GM12874 (cell line): ENCODE data around the gene B4GAT1.

Experiments used
- TF ChIP-seq, protein P1 (sequence below): IDR thresholded peaks from 2 replicates; pipeline ENCODE4 v1.5.1; 2011; ENCODE audit warnings: low read depth, mild to moderate bottlenecking, control low read depth, low read length, moderate library complexity; ENCODE audit not compliant: insufficient read depth

B4GAT1 gene

DNA sequence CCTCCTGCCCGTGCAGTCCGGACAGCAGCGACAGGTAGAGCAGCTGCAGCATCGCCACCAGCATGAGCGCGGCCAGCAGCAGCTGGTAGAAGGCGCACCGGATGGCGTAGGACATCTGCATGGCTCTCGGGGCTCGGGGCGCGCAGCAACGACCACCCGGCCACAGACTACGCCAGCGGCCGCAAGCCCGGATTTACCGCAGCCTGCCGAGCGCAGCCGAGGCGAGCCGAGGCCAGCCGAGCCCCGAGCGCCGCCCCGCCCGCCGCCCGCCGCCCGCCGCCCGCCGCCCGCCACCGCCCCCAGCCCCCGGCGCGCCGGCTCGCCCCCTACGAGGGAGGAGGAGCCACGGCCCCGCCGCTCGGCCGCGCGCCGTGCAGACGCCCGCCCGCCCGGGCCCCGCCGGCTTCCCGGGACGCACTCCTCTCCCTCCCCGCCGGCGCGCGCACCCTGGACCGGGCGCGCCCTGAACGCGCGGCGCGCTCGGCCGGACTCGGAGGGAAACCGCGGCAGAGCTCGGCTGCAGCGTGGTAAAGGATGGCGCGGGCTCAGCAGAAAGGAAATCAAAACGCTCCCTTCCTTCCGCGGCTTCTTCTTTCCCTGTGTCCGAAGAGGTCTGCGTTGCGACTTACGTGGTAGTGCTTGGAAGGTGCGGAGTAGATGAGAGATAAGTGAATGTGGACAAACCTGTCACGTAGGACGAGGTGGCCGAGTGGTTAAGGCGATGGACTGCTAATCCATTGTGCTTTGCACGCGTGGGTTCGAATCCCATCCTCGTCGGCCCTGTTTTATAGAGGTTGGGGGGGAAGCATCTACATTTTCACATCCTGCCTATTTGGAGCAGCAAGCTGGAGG is at the start of gene B4GAT1:
Gene B4GAT1 (minus strand): TSS at position 205 of the 852 bp plus-strand sequence. CDS start 84 bp downstream, at position 121.
- TF ChIP-seq, protein P1, sequence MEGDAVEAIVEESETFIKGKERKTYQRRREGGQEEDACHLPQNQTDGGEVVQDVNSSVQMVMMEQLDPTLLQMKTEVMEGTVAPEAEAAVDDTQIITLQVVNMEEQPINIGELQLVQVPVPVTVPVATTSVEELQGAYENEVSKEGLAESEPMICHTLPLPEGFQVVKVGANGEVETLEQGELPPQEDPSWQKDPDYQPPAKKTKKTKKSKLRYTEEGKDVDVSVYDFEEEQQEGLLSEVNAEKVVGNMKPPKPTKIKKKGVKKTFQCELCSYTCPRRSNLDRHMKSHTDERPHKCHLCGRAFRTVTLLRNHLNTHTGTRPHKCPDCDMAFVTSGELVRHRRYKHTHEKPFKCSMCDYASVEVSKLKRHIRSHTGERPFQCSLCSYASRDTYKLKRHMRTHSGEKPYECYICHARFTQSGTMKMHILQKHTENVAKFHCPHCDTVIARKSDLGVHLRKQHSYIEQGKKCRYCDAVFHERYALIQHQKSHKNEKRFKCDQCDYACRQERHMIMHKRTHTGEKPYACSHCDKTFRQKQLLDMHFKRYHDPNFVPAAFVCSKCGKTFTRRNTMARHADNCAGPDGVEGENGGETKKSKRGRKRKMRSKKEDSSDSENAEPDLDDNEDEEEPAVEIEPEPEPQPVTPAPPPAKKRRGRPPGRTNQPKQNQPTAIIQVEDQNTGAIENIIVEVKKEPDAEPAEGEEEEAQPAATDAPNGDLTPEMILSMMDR = no peak

DNA sequence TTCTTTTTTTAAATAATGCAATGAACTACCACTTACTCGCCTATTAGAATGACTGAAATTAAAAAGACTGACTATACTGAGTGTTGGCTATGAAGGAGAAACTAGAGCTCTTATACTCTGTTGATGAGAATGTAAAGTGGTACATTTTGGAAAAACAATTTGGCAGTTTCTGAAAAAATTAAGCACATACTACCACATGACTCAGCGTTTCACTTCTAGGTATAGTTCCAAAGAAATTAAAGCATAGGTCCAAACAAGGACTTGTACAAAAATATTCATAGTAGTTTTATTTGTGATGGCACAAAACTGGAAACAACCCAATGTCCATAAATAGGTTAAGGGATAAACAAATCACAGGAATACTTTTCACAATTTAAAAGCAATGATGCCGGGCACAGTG is 46.5 kb upstream of the B4GAT1 start:
- TF ChIP-seq, protein P1 = no peak

DNA sequence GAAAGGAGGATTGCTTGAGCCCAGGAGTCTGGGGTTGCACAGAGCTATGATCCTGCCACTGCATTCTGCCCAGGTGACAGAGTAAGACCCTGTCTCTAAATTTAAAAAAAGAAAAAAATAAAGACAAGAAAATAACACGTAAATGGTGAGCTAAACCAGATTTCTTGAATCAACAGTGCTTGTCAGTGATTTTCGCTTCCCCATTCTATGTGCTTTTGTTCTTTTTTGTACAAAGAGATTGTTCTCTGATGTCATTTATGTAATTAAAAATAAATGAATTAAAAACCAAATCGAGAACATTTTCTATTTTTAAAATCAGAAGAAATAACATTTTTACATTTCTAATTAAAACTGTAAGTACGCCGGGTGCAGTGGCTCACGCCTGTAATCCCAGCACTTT is 43.9 kb upstream of the B4GAT1 start:
- TF ChIP-seq, protein P1 = no peak

DNA sequence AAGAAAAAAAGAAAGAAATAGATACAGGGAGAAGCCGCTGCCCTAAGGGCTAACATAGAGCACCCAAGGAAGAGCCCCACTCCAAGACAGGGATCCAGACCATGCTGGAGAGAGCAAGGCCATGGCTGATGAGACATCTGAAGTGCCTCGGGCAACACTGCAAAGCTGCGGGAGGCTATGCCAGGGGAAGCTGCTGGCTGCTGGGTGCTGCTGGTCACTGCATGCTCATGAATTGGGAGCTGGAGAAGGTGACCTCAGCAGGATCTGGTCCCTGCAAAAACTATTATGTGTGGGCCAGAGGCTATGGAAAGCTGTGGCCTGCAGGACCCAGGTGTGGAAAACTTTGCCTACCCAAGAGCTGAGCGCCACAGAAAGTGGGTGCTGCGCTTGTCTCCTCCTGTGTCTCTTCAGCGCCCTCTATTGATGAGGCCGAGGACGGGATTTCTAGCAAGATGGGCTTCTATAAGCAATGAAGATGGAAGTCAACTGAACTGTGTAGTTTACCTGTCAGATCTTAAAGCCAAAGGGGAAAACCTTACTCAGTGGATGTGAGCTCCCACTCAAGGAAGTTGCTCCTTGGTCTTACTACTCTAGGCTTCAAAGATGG is 41.5 kb upstream of the B4GAT1 start:
- TF ChIP-seq, protein P1 = peak; percentile 85

DNA sequence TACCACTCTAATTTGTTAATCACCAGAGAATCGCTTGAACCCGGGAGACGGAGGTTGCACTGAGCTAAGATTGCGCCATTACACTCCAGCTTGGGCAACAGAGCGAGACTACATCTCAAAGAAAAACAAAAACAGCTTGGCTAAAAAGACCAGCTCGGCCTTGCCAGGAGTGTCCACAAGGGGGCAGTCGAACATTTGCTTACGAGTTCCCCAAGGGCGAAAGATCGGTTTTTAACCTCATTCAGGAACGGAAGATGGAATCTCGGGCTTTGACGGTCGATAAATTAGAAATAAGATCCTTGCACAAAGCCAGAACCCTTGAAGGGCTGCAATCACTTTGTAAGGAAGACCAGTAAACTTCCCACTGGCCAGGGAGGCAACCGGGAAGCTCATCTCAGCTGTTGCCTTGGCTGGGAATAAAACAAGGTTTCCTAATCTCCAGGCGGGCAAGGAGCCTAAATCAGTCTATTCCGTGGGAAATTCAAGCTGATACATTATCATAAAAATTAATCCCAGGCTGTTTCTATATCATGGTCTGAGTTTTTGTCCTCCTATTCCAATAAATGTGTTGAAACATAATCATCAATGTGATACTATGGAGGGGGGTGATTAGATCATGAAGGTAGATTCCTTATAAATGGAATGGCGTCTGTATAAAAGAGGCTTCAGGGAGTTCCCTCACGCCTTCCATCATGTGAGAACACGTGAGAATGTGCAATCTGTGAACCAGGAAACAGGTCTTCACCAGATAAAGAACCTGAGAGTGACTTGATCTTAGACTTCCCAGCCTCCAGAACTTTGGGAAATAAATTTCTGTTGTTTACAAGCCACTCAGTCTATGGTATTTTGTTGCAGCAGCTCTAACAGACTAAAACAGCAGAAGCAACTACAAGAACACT is 39.0 kb upstream of the B4GAT1 start:
- TF ChIP-seq, protein P1 = peak; percentile 86

DNA sequence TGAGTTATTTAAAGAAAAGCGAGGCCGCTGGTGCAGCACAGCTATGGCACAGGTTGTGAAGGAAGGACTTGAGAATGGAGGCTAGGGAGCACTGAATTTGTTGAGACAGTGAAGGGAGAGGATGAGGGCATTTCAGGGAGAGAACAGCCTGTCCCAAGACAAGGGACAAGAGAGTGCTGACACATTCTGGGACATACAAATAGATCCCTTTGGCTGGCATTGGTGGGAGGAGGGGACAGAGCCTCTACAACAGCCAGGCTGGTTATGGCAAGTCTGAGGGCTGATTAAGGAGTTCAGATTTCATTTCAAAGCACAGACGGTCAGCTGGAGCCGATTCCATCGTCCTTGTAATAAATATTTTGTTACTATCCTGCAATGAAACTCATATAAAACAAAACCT is 25.8 kb upstream of the B4GAT1 start:
- TF ChIP-seq, protein P1 = no peak
